Sigmoid colon (tissue), 7 donors: ENCODE results near the gene MACROH2A1. TPM values are rescaled to one million over a fixed set of nuclear protein-coding genes. Genes with fewer than 3 reads are reported as not detected.
A peak's percentile ranks its signal among the peaks of the same experiment; 100 is the strongest.

Experiments
- DNase-seq: peaks from one replicate; pipeline ENCODE4 v3.0.0-alpha.2; 2019
- H3K27ac ChIP-seq, 4 donors: fragments of 200-600 bp; sonication (generic); one replicate each; pipeline ENCODE4 v1.5.1; 2016 to 2019; ENCODE audit warnings: mild to moderate bottlenecking in 1 of 4
- H3K27me3 ChIP-seq, 3 donors: fragments of 200-600 bp; sonication (generic); one replicate each; pipeline ENCODE4 v1.5.1; 2019; ENCODE audit warnings: mild to moderate bottlenecking in 1 of 3
- H3K36me3 ChIP-seq, 4 donors: fragments of 200-600 bp; sonication (generic); one replicate each; pipeline ENCODE4 v1.5.1; 2016 to 2019
- H3K4me1 ChIP-seq, 4 donors: fragments of 200-600 bp; sonication (generic); one replicate each; pipeline ENCODE4 v1.5.1; 2017 to 2019
- H3K4me3 ChIP-seq, 4 donors: fragments of 200-600 bp; sonication (generic); one replicate each; pipeline ENCODE4 v1.5.1; 2017 to 2019; ENCODE audit warnings: mild to moderate bottlenecking in 2 of 4, moderate library complexity in 1 of 4
- H3K9me3 ChIP-seq, 4 donors: fragments of 200-600 bp in 3 of 4; sonication (generic) in 3 of 4; one replicate each; pipeline versions ENCODE4 v1.5.1 to v1.6.1; 2013 to 2019
- CTCF ChIP-seq, 4 experiments: fragments of 450-650 bp in 3 of 4; fragments of 200-600 bp in 1 of 4; IDR thresholded peaks; one replicate each; pipeline ENCODE4 v1.5.1; 2016 to 2019; ENCODE audit warnings: antibody characterized with exemption in 4 of 4, mild to moderate bottlenecking in 3 of 4, moderate library complexity in 2 of 4
- EP300 ChIP-seq, 4 donors: sonication (generic); formaldehyde crosslinking; IDR thresholded peaks; one replicate each; pipeline ENCODE4 v1.6.1; 2017; ENCODE audit warnings: antibody characterized with exemption in 4 of 4
- POLR2A ChIP-seq, 2 donors: fragments of 450-650 bp; IDR thresholded peaks; one replicate each; pipeline ENCODE4 v1.6.1; 2016; ENCODE audit warnings: antibody characterized with exemption in 2 of 2, mild to moderate bottlenecking in 2 of 2, moderate library complexity in 2 of 2
- POLR2AphosphoS5 ChIP-seq, 4 donors: sonication (generic); formaldehyde crosslinking; IDR thresholded peaks; one replicate each; pipeline ENCODE4 v1.6.1; 2017; ENCODE audit warnings: antibody characterized with exemption in 4 of 4
- WGBS, 2 donors: extraction: QIAGEN DNeasy Blood & Tissue Kit; methylation state at CpG; one replicate each; pipeline ENCODE4 v1.1.7; 2013; 5-methylcytosine and 5-hydroxymethylcytosine counted together
- intact Hi-C: fragments of 100-400 bp; cut with DNase I; formaldehyde crosslinking; loops from one replicate; pipeline ENCODE4 v1.15.1; 2023
- polyA plus RNA-seq, 3 donors: library from polyadenylated mRNA; stranded (reverse); fragments of 200-250 nt; gene quantifications; one replicate each; pipeline ENCODE4 v1.2.3, GENCODE V29; 2013
- total RNA-seq, 4 donors: library from RNA; depleted of rRNA; stranded (reverse); fragments of >200 nt; gene quantifications; one replicate each; pipeline ENCODE4 v1.1.0, GENCODE V29; 2016
- donor health status: healthy with polysubstance abuse.
- donor health status: Bipolar disorder and iron deficiency.
- donor health status: healthy.

The MACROH2A1 gene
- total and polyA plus RNA-seq, 7 donors: 123 to 202 (median 175) TPM

- 75 to 86% methylated on average over 17 of the region's 17 CpGs for WGBS, 2 donors
- H3K36me3 ChIP-seq: peaks cover 0 to 39% (median 0%) of the 10 kb centered on the region in 4 donors
- H3K27ac ChIP-seq: peak overlapping the region in 3 of 4 donors; percentile 1 to 43 (median 28)
- no peaks in the 10 kb centered on the region for H3K9me3 ChIP-seq
- no peak overlapping the region for H3K4me3 ChIP-seq
- no peak for DNase-seq
- intact Hi-C loops: no loop called here
- TF ChIP-seq POLR2AphosphoS5 (IDR thresholded peaks at IDR 0.05) (no peak), EP300 (IDR thresholded peaks at IDR 0.05) (no peak), CTCF (IDR thresholded peaks at IDR 0.05) (no peak), POLR2A (IDR thresholded peaks at IDR 0.05) (no peak)
- H3K4me1 ChIP-seq: peaks cover 0 to 74% (median 66%) of the 10 kb centered on the region in 4 donors
- H3K27me3 ChIP-seq: no peaks in the 10 kb centered on the region
These were observed 21.0 kb downstream of the MACROH2A1 start for GRCh38 chr5:135377751-135378680.

GRCh38 chr5:135376961-135377624 is 21.9 kb downstream of the MACROH2A1 start:
- intact Hi-C loops: no loop called here
- TF ChIP-seq POLR2AphosphoS5 (IDR thresholded peaks at IDR 0.05) (no peak), CTCF (IDR thresholded peaks at IDR 0.05) (no peak), POLR2A (IDR thresholded peaks at IDR 0.05) (no peak), EP300 (IDR thresholded peaks at IDR 0.05) (no peak)
- H3K36me3 ChIP-seq: peaks cover 0 to 31% (median 0%) of the 10 kb centered on the region in 4 donors
- H3K4me1 ChIP-seq: peaks cover 0 to 83% (median 74%) of the 10 kb centered on the region in 4 donors
- no peaks in the 10 kb centered on the region for H3K9me3 ChIP-seq
- no peak for DNase-seq
- no peaks in the 10 kb centered on the region for H3K27me3 ChIP-seq
- peak overlapping the region in 2 of 4 donors; percentile 20 to 43 for H3K27ac ChIP-seq
- H3K4me3 ChIP-seq: no peak overlapping the region
- 52 to 78% methylated on average over 13 of the region's 13 CpGs for WGBS, 2 donors

- peak overlapping the region in 3 of 4 donors; percentile 46 to 56 (median 48) for H3K27ac ChIP-seq
- intact Hi-C loops: no loop called here
- peaks cover 0 to 92% (median 81%) of the 10 kb centered on the region in 4 donors for H3K4me1 ChIP-seq
- TF ChIP-seq POLR2A (IDR thresholded peaks at IDR 0.05) (no peak), CTCF (IDR thresholded peaks at IDR 0.05) (no peak), EP300 (IDR thresholded peaks at IDR 0.05) (no peak), POLR2AphosphoS5 (IDR thresholded peaks at IDR 0.05) (no peak)
- no peaks in the 10 kb centered on the region for H3K9me3 ChIP-seq
- WGBS, 2 donors: 77 to 86% methylated on average over 6 of the region's 6 CpGs
- H3K27me3 ChIP-seq: no peaks in the 10 kb centered on the region
- H3K36me3 ChIP-seq: peaks cover 0 to 19% (median 1%) of the 10 kb centered on the region in 4 donors
- H3K4me3 ChIP-seq: no peak overlapping the region
- no peak for DNase-seq
These were observed 23.8 kb downstream of the MACROH2A1 start for GRCh38 chr5:135375040-135375793.

GRCh38 chr5:135373736-135374515 is 25.1 kb downstream of the MACROH2A1 start:
- DNase-seq: no peak
- 74 to 75% methylated on average over 7 of the region's 7 CpGs for WGBS, 2 donors
- H3K4me3 ChIP-seq: no peak overlapping the region
- H3K9me3 ChIP-seq: no peaks in the 10 kb centered on the region
- H3K27ac ChIP-seq: peak overlapping the region in 3 of 4 donors; percentile 46 to 56 (median 48)
- peak in 2 of 4 donors; percentile 12 to 44 for TF ChIP-seq POLR2AphosphoS5 (IDR thresholded peaks at IDR 0.05)
- no peak for TF ChIP-seq POLR2A (IDR thresholded peaks at IDR 0.05)
- H3K27me3 ChIP-seq: no peaks in the 10 kb centered on the region
- intact Hi-C loops: no loop called here
- H3K4me1 ChIP-seq: peaks cover 0 to 79% (median 68%) of the 10 kb centered on the region in 4 donors
- H3K36me3 ChIP-seq: peaks cover 3 to 26% (median 9%) of the 10 kb centered on the region in 4 donors
